LNCaP clone FGC (cell line): ENCODE data around the gene AVPR2.

ENCODE experiments used
- DNase-seq: peaks from one replicate; pipeline ENCODE4 v3.0.0-alpha.2; 2011; ENCODE audit warnings: low read depth
- H3K4me3 ChIP-seq: 2 replicates; pipeline ENCODE4 v1.5.1; 2011; ENCODE audit warnings: mild to moderate bottlenecking, low read depth, low read length, control low read depth
- TF ChIP-seq, protein P1 (sequence below): IDR thresholded peaks from 2 replicates; pipeline ENCODE4 v1.5.1; 2012; ENCODE audit warnings: mild to moderate bottlenecking; ENCODE audit not compliant: control insufficient read depth, insufficient read depth; ENCODE audit errors: extremely low read depth

AVPR2 gene

DNA sequence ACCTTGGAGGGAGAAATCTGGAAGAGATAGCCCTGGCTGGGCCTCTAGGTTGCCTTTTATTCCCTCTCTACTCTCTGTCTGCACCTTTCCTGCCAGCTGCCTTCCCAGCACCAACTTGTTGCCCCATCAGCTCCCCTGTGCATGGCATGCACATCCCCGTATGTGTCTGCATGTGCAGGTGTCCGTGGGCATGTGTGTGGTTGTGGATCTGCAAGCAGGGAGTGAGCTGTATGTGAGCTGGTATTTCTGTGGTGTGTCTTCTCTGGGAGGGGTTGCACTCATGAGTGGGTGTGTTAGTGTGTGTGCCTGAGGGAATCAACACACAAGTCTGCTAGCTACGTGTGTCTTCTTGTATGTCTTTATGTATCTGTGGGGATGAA, 28.4 kb upstream of the AVPR2 start:
- TF ChIP-seq, protein P1, sequence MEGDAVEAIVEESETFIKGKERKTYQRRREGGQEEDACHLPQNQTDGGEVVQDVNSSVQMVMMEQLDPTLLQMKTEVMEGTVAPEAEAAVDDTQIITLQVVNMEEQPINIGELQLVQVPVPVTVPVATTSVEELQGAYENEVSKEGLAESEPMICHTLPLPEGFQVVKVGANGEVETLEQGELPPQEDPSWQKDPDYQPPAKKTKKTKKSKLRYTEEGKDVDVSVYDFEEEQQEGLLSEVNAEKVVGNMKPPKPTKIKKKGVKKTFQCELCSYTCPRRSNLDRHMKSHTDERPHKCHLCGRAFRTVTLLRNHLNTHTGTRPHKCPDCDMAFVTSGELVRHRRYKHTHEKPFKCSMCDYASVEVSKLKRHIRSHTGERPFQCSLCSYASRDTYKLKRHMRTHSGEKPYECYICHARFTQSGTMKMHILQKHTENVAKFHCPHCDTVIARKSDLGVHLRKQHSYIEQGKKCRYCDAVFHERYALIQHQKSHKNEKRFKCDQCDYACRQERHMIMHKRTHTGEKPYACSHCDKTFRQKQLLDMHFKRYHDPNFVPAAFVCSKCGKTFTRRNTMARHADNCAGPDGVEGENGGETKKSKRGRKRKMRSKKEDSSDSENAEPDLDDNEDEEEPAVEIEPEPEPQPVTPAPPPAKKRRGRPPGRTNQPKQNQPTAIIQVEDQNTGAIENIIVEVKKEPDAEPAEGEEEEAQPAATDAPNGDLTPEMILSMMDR, result no peak
- no peak overlapping the region for H3K4me3 ChIP-seq
- no peak for DNase-seq

- TF ChIP-seq, protein P1, result no peak
- H3K4me3 ChIP-seq, result no peak overlapping the region
- no peak for DNase-seq
These were observed 26.8 kb upstream of the AVPR2 start for GRCh38 chrX:153877571-153878261.

- DNase-seq, result no peak
- H3K4me3 ChIP-seq, result no peak overlapping the region
- TF ChIP-seq, protein P1, result no peak
These were observed 26.1 kb upstream of the AVPR2 start for GRCh38 chrX:153878345-153878744.

GRCh38 chrX:153878969-153879653, 25.4 kb upstream of the AVPR2 start:
- no peak for DNase-seq
- TF ChIP-seq, protein P1, result no peak
- H3K4me3 ChIP-seq, result no peak overlapping the region

- TF ChIP-seq, protein P1, result no peak
- no peak overlapping the region for H3K4me3 ChIP-seq
- no peak for DNase-seq
These were observed 24.6 kb upstream of the AVPR2 start for GRCh38 chrX:153879741-153880439.

- no peak overlapping the region for H3K4me3 ChIP-seq
- DNase-seq, result no peak
- TF ChIP-seq, protein P1, result no peak
These were observed 24.0 kb upstream of the AVPR2 start for GRCh38 chrX:153880440-153880815.
